HG02840 (cell line): ENCODE results near the gene CLC.

ENCODE experiments used
- ATAC-seq: cut with Tn5 transposase; IDR thresholded peaks from one replicate; pipeline ENCODE4 v1.9.1; 2021; ENCODE audit warnings: mild to moderate bottlenecking, moderate library complexity, moderate number of reproducible peaks; ENCODE audit not compliant: unreplicated experiment, low FRiP score

The CLC gene

DNA sequence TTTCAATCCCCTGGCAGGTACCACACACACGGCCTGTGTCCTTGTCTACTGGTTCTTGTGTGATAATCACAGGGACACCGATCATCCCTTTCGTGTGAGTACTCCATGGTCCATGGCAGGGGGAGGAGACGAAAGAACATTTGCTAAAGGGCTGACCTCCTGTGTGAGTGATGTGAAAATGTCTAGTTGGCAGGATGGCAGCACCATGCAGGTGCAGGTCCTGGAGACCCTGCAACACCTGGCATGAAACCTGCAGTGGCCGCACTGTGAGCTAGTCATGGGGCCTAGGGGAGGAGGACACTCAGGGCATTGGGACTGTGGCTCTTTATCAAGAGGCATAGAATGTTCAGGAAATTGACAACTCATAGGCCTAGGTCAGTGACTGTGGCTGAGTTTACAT, 56.4 kb downstream of the CLC start:
- no peak for ATAC-seq
